Karpas-422 (cell line): ENCODE measurements around the gene UMAD1. TPM values are rescaled to one million over a fixed set of nuclear protein-coding genes. Genes with fewer than 3 reads are reported as not detected.

Source experiments
- DNase-seq: peaks from one replicate; pipeline ENCODE4 v3.0.0-alpha.2; 2015
- H2AFZ ChIP-seq: fragments of 200-600 bp; sonication (generic); 2 replicates; pipeline ENCODE4 v1.6.1; 2014; ENCODE audit warnings: antibody characterized with exemption, low read length, mixed read lengths
- H3K27ac ChIP-seq: fragments of 200-600 bp; sonication (generic); 2 replicates; pipeline ENCODE4 v1.5.1; 2014; ENCODE audit warnings: mild to moderate bottlenecking, low read length, moderate library complexity
- H3K27me3 ChIP-seq: fragments of 200-600 bp; sonication (generic); 2 replicates; pipeline ENCODE4 v1.6.1; 2014; ENCODE audit warnings: low read length, mixed read lengths
- H3K36me3 ChIP-seq: fragments of 200-600 bp; sonication (generic); 2 replicates; pipeline ENCODE4 v1.6.1; 2014; ENCODE audit warnings: low read length, mixed read lengths; ENCODE audit not compliant: insufficient read depth
- H3K4me1 ChIP-seq: fragments of 200-600 bp; sonication (generic); 2 replicates; pipeline ENCODE4 v1.6.1; 2014; ENCODE audit warnings: mild to moderate bottlenecking, low read length, mixed read lengths
- H3K4me2 ChIP-seq: fragments of 200-600 bp; sonication (generic); 2 replicates; pipeline ENCODE4 v1.6.1; 2014; ENCODE audit warnings: low read length, low read depth, mild to moderate bottlenecking; ENCODE audit not compliant: poor library complexity, severe bottlenecking
- H3K4me3 ChIP-seq: fragments of 200-600 bp; sonication (generic); 2 replicates; pipeline ENCODE4 v1.5.1; 2014; ENCODE audit warnings: mild to moderate bottlenecking, antibody characterized with exemption, low read length, mixed read lengths
- H3K79me2 ChIP-seq: fragments of 200-600 bp; sonication (generic); 2 replicates; pipeline ENCODE4 v1.6.1; 2014; ENCODE audit warnings: mild to moderate bottlenecking, low read length, mixed read lengths
- H3K9ac ChIP-seq: fragments of 200-600 bp; sonication (generic); 2 replicates; pipeline ENCODE4 v1.6.0; 2014; ENCODE audit warnings: low read length
- H3K9me2 ChIP-seq: fragments of 200-600 bp; sonication (generic), shearing (Covaris generic); replicated peaks from 2 replicates; pipeline ENCODE4 v1.6.0; 2014; ENCODE audit warnings: mild to moderate bottlenecking, low read length, moderate library complexity; ENCODE audit not compliant: insufficient read depth
- H3K9me3 ChIP-seq: fragments of 300-700, 200-600 bp; sonication (generic); 2 replicates; pipeline ENCODE4 v1.6.1; 2014; ENCODE audit warnings: low read length, mixed read lengths
- H4K20me1 ChIP-seq: fragments of 200-600 bp; sonication (generic); 2 replicates; pipeline ENCODE4 v1.6.1; 2014; ENCODE audit warnings: mild to moderate bottlenecking, antibody characterized with exemption, low read length, low read depth; ENCODE audit not compliant: insufficient read depth
- total RNA-seq: library from RNA; depleted of rRNA; stranded (reverse); fragments of >200 nt; shearing (Covaris generic); gene quantifications from 2 replicates; pipeline ENCODE4 v1.2.3, GENCODE V29; 2014; ENCODE audit warnings: low replicate concordance

Gene UMAD1
- total RNA-seq, 1 experiment from 2014 or later: 15.2 TPM

GRCh38 chr7:7883394-7883793 lies 242.8 kb downstream of the UMAD1 start:
- Histone ChIP-seq H3K27ac (no peak overlapping the region), H3K4me2 (no peak overlapping the region)

GRCh38 chr7:7884855-7885254 lies 244.3 kb downstream of the UMAD1 start:
- H3K79me2 ChIP-seq: no peaks in the 10 kb centered on the region
- H3K36me3 ChIP-seq: no peaks in the 10 kb centered on the region
- H3K27me3 ChIP-seq: no peaks in the 10 kb centered on the region
- H4K20me1 ChIP-seq: no peaks in the 10 kb centered on the region
- H3K9me2 ChIP-seq: no peaks in the 10 kb centered on the region
- no peak overlapping the region for H3K9ac ChIP-seq
- no peak overlapping the region for H2AFZ ChIP-seq
- H3K4me2 ChIP-seq: no peak overlapping the region
- no peak overlapping the region for H3K4me3 ChIP-seq
- no peak for DNase-seq
- no peak overlapping the region for H3K27ac ChIP-seq
- H3K4me1 ChIP-seq: no peaks in the 10 kb centered on the region
- no peaks in the 10 kb centered on the region for H3K9me3 ChIP-seq

More at GRCh38 chr7:7883394-7883793, 242.8 kb downstream of the UMAD1 start:
- Histone ChIP-seq H3K4me3 (no peak overlapping the region), H2AFZ (no peak overlapping the region), H3K27me3 (no peaks in the 10 kb centered on the region), H4K20me1 (no peaks in the 10 kb centered on the region), H3K9me3 (no peaks in the 10 kb centered on the region), H3K4me1 (peaks cover 4% of the 10 kb centered on the region; the same call in 1 of the 2 replicates), H3K79me2 (no peaks in the 10 kb centered on the region), H3K9ac (no peak overlapping the region), H3K36me3 (no peaks in the 10 kb centered on the region), H3K9me2 (no peaks in the 10 kb centered on the region)
- no peak for DNase-seq

GRCh38 chr7:7889791-7890568 lies 249.4 kb downstream of the UMAD1 start:
- Histone ChIP-seq H3K79me2 (no peaks in the 10 kb centered on the region), H3K9me3 (no peaks in the 10 kb centered on the region), H2AFZ (no peak overlapping the region), H3K27me3 (no peaks in the 10 kb centered on the region), H3K27ac (no peak overlapping the region), H3K9ac (no peak overlapping the region), H3K4me1 (no peaks in the 10 kb centered on the region), H3K36me3 (no peaks in the 10 kb centered on the region), H3K4me2 (no peak overlapping the region), H3K9me2 (no peaks in the 10 kb centered on the region), H4K20me1 (no peaks in the 10 kb centered on the region), H3K4me3 (no peak overlapping the region)
- DNase-seq: no peak

- DNase-seq: no peak
Measured at GRCh38 chr7:7895004-7895650, 254.6 kb downstream of the UMAD1 start.

GRCh38 chr7:7895754-7896153 lies 255.2 kb downstream of the UMAD1 start:
- Histone ChIP-seq H3K4me3 (no peak overlapping the region), H3K9ac (no peak overlapping the region), H3K4me2 (no peak overlapping the region), H2AFZ (no peak overlapping the region), H3K27me3 (no peaks in the 10 kb centered on the region), H3K4me1 (no peaks in the 10 kb centered on the region), H3K36me3 (no peaks in the 10 kb centered on the region), H4K20me1 (no peaks in the 10 kb centered on the region), H3K9me3 (no peaks in the 10 kb centered on the region), H3K79me2 (no peaks in the 10 kb centered on the region), H3K9me2 (no peaks in the 10 kb centered on the region), H3K27ac (no peak overlapping the region)
- no peak for DNase-seq

More at GRCh38 chr7:7895004-7895650, 254.6 kb downstream of the UMAD1 start:
- Histone ChIP-seq H3K4me1 (no peaks in the 10 kb centered on the region), H3K9me2 (no peaks in the 10 kb centered on the region), H4K20me1 (no peaks in the 10 kb centered on the region), H3K4me2 (no peak overlapping the region), H2AFZ (no peak overlapping the region), H3K9me3 (no peaks in the 10 kb centered on the region), H3K36me3 (no peaks in the 10 kb centered on the region), H3K4me3 (no peak overlapping the region), H3K27me3 (no peaks in the 10 kb centered on the region), H3K9ac (no peak overlapping the region), H3K27ac (no peak overlapping the region), H3K79me2 (no peaks in the 10 kb centered on the region)

GRCh38 chr7:7897509-7897908 lies 257.0 kb downstream of the UMAD1 start:
- no peak overlapping the region for H3K4me2 ChIP-seq
- H3K27me3 ChIP-seq: no peaks in the 10 kb centered on the region
- H3K4me1 ChIP-seq: no peaks in the 10 kb centered on the region

GRCh38 chr7:7897949-7898515 lies 257.5 kb downstream of the UMAD1 start:
- Histone ChIP-seq H3K4me2 (no peak overlapping the region), H3K4me3 (no peak overlapping the region), H4K20me1 (no peaks in the 10 kb centered on the region), H3K79me2 (no peaks in the 10 kb centered on the region), H3K4me1 (no peaks in the 10 kb centered on the region), H3K27me3 (no peaks in the 10 kb centered on the region), H2AFZ (no peak overlapping the region), H3K9me3 (no peaks in the 10 kb centered on the region), H3K36me3 (no peaks in the 10 kb centered on the region), H3K9ac (no peak overlapping the region), H3K9me2 (no peaks in the 10 kb centered on the region), H3K27ac (no peak overlapping the region)
- DNase-seq: no peak

More at GRCh38 chr7:7897509-7897908, 257.0 kb downstream of the UMAD1 start:
- Histone ChIP-seq H2AFZ (no peak overlapping the region), H3K79me2 (no peaks in the 10 kb centered on the region), H3K27ac (no peak overlapping the region), H3K4me3 (no peak overlapping the region), H3K36me3 (no peaks in the 10 kb centered on the region), H3K9me2 (no peaks in the 10 kb centered on the region), H3K9ac (no peak overlapping the region), H4K20me1 (no peaks in the 10 kb centered on the region), H3K9me3 (no peaks in the 10 kb centered on the region)
- no peak for DNase-seq

- Histone ChIP-seq H3K9me2 (no peaks in the 10 kb centered on the region), H3K36me3 (no peaks in the 10 kb centered on the region), H3K27ac (no peak overlapping the region), H3K9me3 (no peaks in the 10 kb centered on the region), H3K9ac (no peak overlapping the region), H4K20me1 (no peaks in the 10 kb centered on the region), H2AFZ (no peak overlapping the region), H3K4me3 (no peak overlapping the region), H3K27me3 (no peaks in the 10 kb centered on the region), H3K4me1 (no peaks in the 10 kb centered on the region), H3K4me2 (no peak overlapping the region), H3K79me2 (no peaks in the 10 kb centered on the region)
- DNase-seq: no peak
Measured at GRCh38 chr7:7902845-7903244, 262.3 kb downstream of the UMAD1 start.
